ENCODE data around the gene POU6F2. TPM values are rescaled to one million over a fixed set of nuclear protein-coding genes. Genes with fewer than 3 reads are reported as not detected.

The POU6F2 gene
- total RNA-seq, 2 donors from 2014 or later = 0.16 to 0.22 TPM

DNA sequence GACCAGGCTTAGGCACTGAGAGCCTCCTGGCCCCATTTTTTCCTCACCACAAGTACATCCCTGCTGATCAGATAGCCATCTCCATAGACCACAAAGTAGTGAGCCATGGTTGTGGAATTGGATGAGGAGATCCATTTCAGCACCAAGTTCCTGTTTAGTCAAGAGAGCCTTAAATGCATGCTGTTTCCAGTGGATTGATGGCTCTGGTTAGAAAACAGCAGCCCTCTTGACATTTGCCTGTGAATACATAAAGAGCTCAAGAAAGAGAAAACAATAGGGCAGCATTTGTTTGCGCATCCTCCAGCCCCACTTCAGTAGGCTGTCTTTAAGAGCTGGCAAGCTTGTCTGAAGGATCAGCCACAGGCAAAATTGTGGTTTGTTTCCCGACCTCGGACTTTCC, 251.2 kb downstream of the POU6F2 start:
- Mint-ChIP-seq H3K4me3 (no peak overlapping the region), H3K27me3 (no peaks in the 10 kb centered on the region), H3K27ac (no peak overlapping the region), H3K36me3 (ENCODE audit: low read depth) (no peaks in the 10 kb centered on the region), H3K4me1 (no peaks in the 10 kb centered on the region), H3K9me3 (no peaks in the 10 kb centered on the region)
- no peak for ATAC-seq (replicated peaks)

DNA sequence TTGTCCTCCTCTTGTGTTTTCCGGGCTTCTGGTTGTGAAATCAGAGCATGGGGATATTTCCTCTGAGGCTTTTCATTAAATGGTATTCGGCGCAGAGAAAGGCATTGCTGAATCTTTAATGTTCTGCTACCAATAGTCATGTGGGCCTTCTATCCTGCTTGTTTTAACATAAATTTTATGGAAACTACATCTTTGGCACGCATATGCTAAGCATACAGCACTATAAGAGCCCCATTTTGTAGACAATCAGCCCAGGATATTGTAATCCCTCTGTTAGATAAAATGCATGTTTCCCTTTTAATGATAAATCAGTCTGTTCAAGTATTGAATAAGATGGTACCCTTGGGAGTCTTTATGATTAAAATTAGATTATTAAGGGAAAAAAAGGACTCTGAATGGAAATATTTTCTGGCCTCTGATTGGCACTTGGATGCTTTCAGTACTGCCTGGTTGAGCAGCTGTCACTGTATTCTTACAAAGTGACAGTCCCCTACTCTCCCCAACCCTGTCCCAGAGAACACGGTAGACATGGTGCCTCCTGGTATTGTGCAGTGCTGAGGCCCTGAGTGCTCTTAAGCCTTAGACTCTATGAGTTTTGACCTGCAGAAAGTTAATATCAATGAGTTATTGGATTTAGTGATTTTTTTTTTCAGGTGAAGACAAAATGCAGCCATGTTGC, 256.3 kb downstream of the POU6F2 start:
- no peak overlapping the region for H3K27ac Mint-ChIP-seq
- H3K4me3 Mint-ChIP-seq = no peak overlapping the region
- H3K36me3 Mint-ChIP-seq (ENCODE audit: low read depth) = no peaks in the 10 kb centered on the region
- H3K27me3 Mint-ChIP-seq = peaks cover 5% of the 10 kb centered on the region
- ATAC-seq (replicated peaks) = no peak
- no peaks in the 10 kb centered on the region for H3K9me3 Mint-ChIP-seq
- no peaks in the 10 kb centered on the region for H3K4me1 Mint-ChIP-seq

DNA sequence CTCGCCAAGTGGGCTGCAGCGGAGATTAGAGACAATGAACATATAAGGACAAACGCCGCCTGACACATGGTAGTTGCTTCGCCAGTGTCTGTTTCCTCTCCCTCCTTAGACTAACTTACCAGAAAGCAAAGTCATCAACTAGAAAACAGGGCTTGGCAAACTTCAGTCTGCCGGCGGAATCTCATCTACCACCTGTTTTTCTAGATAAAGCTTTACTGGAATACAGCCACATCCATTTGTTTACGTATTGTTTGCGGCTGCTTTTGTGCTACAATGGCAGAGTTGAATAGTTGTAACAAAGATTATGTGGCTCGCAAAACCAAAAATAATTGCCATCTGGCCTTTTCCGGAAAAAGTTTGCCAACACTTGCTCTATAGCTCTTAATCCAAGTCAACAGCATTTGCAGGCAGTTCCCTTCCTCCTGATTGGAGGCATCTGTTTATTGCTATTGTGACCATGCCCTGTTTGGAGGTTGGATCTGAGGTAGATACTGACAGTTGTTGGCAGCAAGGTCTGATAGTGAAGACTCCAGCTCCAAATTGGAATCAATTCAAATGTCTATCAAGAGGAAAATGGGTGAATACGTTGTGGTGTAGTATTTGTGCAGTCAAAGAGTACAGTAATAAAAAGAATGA, 260.6 kb downstream of the POU6F2 start:
- H3K27me3 Mint-ChIP-seq = peaks cover 5% of the 10 kb centered on the region
- peaks cover 6% of the 10 kb centered on the region for H3K9me3 Mint-ChIP-seq
- H3K4me3 Mint-ChIP-seq = no peak overlapping the region
- ATAC-seq (replicated peaks) = no peak
- H3K4me1 Mint-ChIP-seq = no peaks in the 10 kb centered on the region
- no peak overlapping the region for H3K27ac Mint-ChIP-seq
- no peaks in the 10 kb centered on the region for H3K36me3 Mint-ChIP-seq (ENCODE audit: low read depth)

DNA sequence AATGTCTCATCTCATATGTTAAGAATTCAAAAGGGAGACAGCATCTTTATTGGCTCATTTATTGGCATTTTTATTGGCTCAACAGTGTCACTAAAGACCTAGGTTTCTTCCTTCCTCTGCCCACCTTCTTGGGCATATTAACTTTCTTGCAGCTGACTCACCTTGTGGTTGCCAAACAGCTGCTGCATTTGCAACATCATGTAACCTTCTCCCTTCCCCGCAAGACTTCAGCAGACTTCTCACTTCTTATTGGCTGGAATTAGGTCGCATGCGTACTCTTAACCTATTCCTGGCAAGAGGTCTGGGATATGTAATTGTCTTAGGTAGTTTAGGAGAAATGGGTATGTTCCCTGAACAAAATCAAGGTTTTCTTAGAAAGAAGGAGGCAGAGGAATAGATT, 263.2 kb downstream of the POU6F2 start:
- H3K4me1 Mint-ChIP-seq = no peaks in the 10 kb centered on the region
- no peak overlapping the region for H3K4me3 Mint-ChIP-seq
- H3K27ac Mint-ChIP-seq = no peak overlapping the region
- no peak for ATAC-seq (replicated peaks)
- no peaks in the 10 kb centered on the region for H3K36me3 Mint-ChIP-seq (ENCODE audit: low read depth)
- peaks cover 6% of the 10 kb centered on the region for H3K9me3 Mint-ChIP-seq
- H3K27me3 Mint-ChIP-seq = no peaks in the 10 kb centered on the region

DNA sequence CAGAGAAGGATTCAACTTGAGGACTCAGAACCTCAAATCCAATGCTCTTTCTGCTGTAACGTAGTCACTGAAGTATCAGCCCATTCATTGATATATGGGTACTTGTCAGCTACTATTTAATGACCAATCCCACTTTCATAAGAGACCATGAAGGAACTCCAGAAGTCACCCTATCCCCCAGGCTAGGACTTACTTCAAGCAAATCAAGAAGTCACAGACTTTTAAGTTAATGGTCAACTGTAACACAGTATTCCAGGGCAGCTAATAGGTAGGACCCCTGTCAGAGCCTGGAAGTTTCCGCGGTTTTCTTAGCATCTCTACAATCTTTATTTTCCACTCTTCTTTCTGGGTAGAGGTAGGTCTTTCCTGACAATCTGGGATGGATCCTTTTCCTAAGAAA, 269.9 kb downstream of the POU6F2 start:
- H3K9me3 Mint-ChIP-seq = peaks cover 2% of the 10 kb centered on the region
- H3K27ac Mint-ChIP-seq = no peak overlapping the region
- H3K4me1 Mint-ChIP-seq = no peaks in the 10 kb centered on the region
- H3K36me3 Mint-ChIP-seq (ENCODE audit: low read depth) = no peaks in the 10 kb centered on the region
- no peaks in the 10 kb centered on the region for H3K27me3 Mint-ChIP-seq
- no peak overlapping the region for H3K4me3 Mint-ChIP-seq
- ATAC-seq (replicated peaks) = no peak

DNA sequence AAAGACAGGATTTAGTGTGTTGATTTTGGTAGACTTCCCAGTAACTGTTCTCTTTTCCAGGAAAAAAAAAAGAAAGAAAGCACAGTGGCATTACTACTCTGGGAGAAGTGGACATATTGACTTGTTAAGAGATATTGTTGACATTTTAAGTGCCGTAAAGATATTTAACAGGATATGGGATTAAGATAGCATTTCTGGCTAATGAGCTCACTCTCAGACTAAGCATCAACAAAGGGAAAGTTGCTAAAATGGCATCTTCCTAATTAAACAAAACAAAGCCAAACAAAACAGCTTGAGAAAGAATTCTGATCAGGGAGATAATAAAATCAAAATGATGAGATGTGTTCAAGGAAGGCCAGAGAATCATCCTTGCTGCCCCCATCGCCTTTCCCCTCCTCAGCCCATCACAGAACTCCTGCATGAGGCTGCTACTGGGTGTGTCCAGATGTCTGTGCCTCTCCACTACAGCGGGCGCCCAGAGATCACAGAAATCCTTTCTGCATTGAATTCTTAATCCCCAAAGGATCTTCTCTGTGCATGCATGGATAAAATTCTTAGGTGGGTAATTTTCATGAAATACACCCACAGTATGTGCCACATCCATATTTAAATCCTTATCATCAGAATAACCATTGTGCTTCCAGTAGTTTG, 270.5 kb downstream of the POU6F2 start:
- Mint-ChIP-seq H3K36me3 (ENCODE audit: low read depth) (no peaks in the 10 kb centered on the region), H3K4me3 (no peak overlapping the region), H3K27ac (no peak overlapping the region), H3K9me3 (no peaks in the 10 kb centered on the region), H3K4me1 (no peaks in the 10 kb centered on the region), H3K27me3 (no peaks in the 10 kb centered on the region)
- ATAC-seq (replicated peaks) = no peak

DNA sequence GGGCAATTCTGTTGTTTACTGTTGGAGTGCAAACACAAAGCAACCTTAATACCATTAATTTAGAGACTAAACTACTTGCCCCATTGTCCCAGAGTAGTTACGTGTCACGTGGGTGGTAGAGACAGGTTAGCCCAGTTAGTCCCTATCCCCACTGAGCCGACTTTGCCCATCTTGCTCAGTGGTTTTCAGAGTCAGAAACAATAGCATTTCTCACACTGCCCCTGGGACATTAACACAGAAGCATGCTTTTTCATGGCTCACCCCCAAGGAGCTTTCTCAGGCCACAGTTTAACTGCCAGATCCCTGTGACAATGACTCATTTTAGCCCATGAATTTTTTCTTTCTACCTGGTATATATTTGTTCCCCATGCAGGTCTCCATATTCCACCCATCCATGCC, 271.0 kb downstream of the POU6F2 start:
- H3K36me3 Mint-ChIP-seq (ENCODE audit: low read depth) = no peaks in the 10 kb centered on the region
- no peak overlapping the region for H3K27ac Mint-ChIP-seq
- H3K4me3 Mint-ChIP-seq = no peak overlapping the region
- H3K9me3 Mint-ChIP-seq = no peaks in the 10 kb centered on the region
- no peaks in the 10 kb centered on the region for H3K4me1 Mint-ChIP-seq
- H3K27me3 Mint-ChIP-seq = no peaks in the 10 kb centered on the region
- no peak for ATAC-seq (replicated peaks)

- no peaks in the 10 kb centered on the region for H3K4me1 Mint-ChIP-seq
- no peaks in the 10 kb centered on the region for H3K36me3 Mint-ChIP-seq (ENCODE audit: low read depth)
- ATAC-seq (replicated peaks) = no peak
- no peaks in the 10 kb centered on the region for H3K9me3 Mint-ChIP-seq
- no peak overlapping the region for H3K4me3 Mint-ChIP-seq
- H3K27ac Mint-ChIP-seq = no peak overlapping the region
- no peaks in the 10 kb centered on the region for H3K27me3 Mint-ChIP-seq
Observed at GRCh38 chr7:39249635-39250152, 272.0 kb downstream of the POU6F2 start.

GRCh38 chr7:39252916-39253315, 275.2 kb downstream of the POU6F2 start:
- H3K4me1 Mint-ChIP-seq = no peaks in the 10 kb centered on the region
- ATAC-seq (replicated peaks) = no peak
- H3K9me3 Mint-ChIP-seq = no peaks in the 10 kb centered on the region
- H3K27me3 Mint-ChIP-seq = no peaks in the 10 kb centered on the region
- no peak overlapping the region for H3K27ac Mint-ChIP-seq
- no peak overlapping the region for H3K4me3 Mint-ChIP-seq
- H3K36me3 Mint-ChIP-seq (ENCODE audit: low read depth) = no peaks in the 10 kb centered on the region

DNA sequence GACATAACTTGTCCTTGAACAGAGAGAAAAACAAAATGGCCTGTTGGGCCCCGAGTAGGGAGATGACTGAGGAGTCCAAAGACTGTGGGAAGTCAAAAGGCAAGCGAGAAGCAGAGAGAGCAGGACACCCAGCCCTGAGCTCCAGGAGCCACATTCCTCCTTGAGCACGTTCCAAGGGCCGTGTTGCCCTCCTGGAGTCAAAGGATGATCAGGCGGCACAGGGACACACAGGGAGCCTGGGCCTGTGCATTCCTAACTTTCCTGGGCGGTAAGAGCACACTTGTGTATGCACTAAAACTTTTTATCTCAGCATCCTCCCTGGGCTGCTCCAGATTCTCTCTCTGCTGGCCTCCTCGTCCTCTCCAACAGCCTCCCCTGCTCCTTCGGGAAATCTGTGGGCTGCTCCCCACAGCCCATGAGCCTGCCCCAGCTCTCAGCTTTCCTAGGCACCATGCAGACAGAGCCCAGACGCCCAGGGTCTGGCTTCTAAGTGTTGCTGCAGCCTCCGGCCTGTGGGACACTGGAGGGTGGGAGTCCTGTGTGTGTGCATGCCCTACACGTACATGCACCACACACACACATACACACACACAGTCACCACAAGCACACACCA, 281.8 kb downstream of the POU6F2 start:
- no peaks in the 10 kb centered on the region for H3K4me1 Mint-ChIP-seq
- ATAC-seq (replicated peaks) = no peak
- H3K27ac Mint-ChIP-seq = no peak overlapping the region
- no peaks in the 10 kb centered on the region for H3K36me3 Mint-ChIP-seq (ENCODE audit: low read depth)
- H3K9me3 Mint-ChIP-seq = no peaks in the 10 kb centered on the region
- H3K27me3 Mint-ChIP-seq = no peaks in the 10 kb centered on the region
- no peak overlapping the region for H3K4me3 Mint-ChIP-seq

DNA sequence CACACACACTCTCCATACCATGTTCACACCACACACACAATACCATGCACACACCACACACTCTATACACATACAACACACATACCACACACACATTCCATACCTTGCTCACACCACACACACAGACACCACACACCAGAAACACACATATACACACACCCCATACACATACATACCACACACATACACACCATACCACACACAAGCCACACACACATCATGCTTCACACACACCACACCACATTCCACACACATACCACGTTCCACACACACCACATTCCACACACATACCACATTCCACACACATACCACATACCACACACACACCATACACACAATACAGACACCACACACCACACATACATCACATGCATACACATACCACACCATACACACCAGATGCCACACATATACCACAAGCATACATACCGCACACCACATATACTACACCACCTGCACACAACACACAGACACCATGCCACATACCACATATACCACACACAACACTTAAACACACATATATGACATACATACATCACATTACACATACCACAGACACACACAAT, 282.7 kb downstream of the POU6F2 start:
- ATAC-seq (replicated peaks) = no peak
- Mint-ChIP-seq H3K4me3 (no peak overlapping the region), H3K4me1 (no peaks in the 10 kb centered on the region), H3K36me3 (ENCODE audit: low read depth) (no peaks in the 10 kb centered on the region), H3K9me3 (no peaks in the 10 kb centered on the region), H3K27me3 (no peaks in the 10 kb centered on the region), H3K27ac (no peak overlapping the region)

DNA sequence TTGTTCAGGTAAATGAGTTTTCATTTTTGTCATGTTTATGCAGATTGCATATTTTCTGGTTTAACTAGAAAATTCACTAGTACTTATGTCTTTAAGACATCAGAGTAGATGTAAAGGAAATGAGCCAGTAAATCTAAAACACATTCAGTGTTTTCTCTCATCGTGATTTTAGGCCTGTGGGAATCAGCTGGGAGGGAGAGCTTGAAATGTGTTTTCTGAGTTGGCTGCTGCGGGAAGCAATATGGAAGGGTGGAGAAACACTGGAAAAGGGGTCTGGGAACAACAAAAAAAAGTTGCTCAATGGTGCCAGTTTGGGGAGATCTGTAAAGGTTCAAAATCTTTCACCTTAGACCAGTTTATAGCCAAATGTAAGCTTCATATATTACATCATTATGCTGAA, 284.1 kb downstream of the POU6F2 start:
- Mint-ChIP-seq H3K27ac (no peak overlapping the region), H3K4me1 (no peaks in the 10 kb centered on the region)

GRCh38 chr7:39265641-39266591, 288.2 kb downstream of the POU6F2 start:
- Mint-ChIP-seq H3K4me3 (no peak overlapping the region), H3K27ac (no peak overlapping the region), H3K4me1 (no peaks in the 10 kb centered on the region), H3K36me3 (ENCODE audit: low read depth) (no peaks in the 10 kb centered on the region), H3K27me3 (peaks cover 12% of the 10 kb centered on the region), H3K9me3 (peaks cover 3% of the 10 kb centered on the region)
- ATAC-seq (replicated peaks) = no peak

More for the DNA sequence above, 284.1 kb downstream of the POU6F2 start:
- no peak overlapping the region for H3K4me3 Mint-ChIP-seq
- no peaks in the 10 kb centered on the region for H3K36me3 Mint-ChIP-seq (ENCODE audit: low read depth)
- no peaks in the 10 kb centered on the region for H3K9me3 Mint-ChIP-seq
- H3K27me3 Mint-ChIP-seq = no peaks in the 10 kb centered on the region
- no peak for ATAC-seq (replicated peaks)

- Mint-ChIP-seq H3K36me3 (ENCODE audit: low read depth) (no peaks in the 10 kb centered on the region), H3K27ac (no peak overlapping the region), H3K4me1 (no peaks in the 10 kb centered on the region), H3K9me3 (peaks cover 3% of the 10 kb centered on the region), H3K4me3 (no peak overlapping the region), H3K27me3 (peaks cover 12% of the 10 kb centered on the region)
- ATAC-seq (replicated peaks) = no peak
Observed at GRCh38 chr7:39269034-39269433, 291.3 kb downstream of the POU6F2 start.
